Esophagus squamous epithelium (tissue), 5 donors: ENCODE data around the gene CREB5. TPM values are rescaled to one million over a fixed set of nuclear protein-coding genes. Genes with fewer than 3 reads are reported as not detected.

Experiments used
- DNase-seq: peaks from one replicate; lab custom pipeline; 2025; lab: John Stamatoyannopoulos, UW
- H3K27ac ChIP-seq, 4 donors: fragments of 200-600 bp; sonication (generic); one replicate each; pipeline ENCODE4 v1.5.1; 2016 to 2019; ENCODE audit warnings: mild to moderate bottlenecking in 1 of 4
- H3K27me3 ChIP-seq, 4 donors: fragments of 200-600 bp; sonication (generic); 1 replicate in 3 of 4; 2 replicates in 1 of 4; pipeline versions ENCODE4 v1.5.1 to v1.6.0; 2017 to 2021; ENCODE audit warnings: antibody characterized with exemption in 1 of 4
- H3K36me3 ChIP-seq, 3 donors: fragments of 200-600 bp; sonication (generic); one replicate each; pipeline ENCODE4 v1.5.1; 2016 to 2019
- H3K4me1 ChIP-seq, 3 donors: fragments of 200-600 bp; sonication (generic); one replicate each; pipeline ENCODE4 v1.5.1; 2017 to 2019
- H3K4me3 ChIP-seq, 4 donors: fragments of 200-600 bp; sonication (generic); 1 replicate in 3 of 4; 2 replicates in 1 of 4; pipeline ENCODE4 v1.5.1; 2016 to 2019; ENCODE audit warnings: mild to moderate bottlenecking in 2 of 4, moderate library complexity in 1 of 4
- H3K9me3 ChIP-seq, 3 donors: fragments of 200-600 bp; sonication (generic); one replicate each; pipeline ENCODE4 v1.5.1; 2016 to 2019
- CTCF ChIP-seq, 6 experiments: fragments of 450-650 bp in 4 of 6; fragments of 200-600 bp in 2 of 6; sonication (generic) in 2 of 6; IDR thresholded peaks; one replicate each; pipeline ENCODE4 v1.5.1; 2016 to 2019; ENCODE audit warnings: antibody characterized with exemption in 6 of 6, mild to moderate bottlenecking in 4 of 6, moderate library complexity in 4 of 6
- POLR2A ChIP-seq, 4 donors: fragments of 450-650 bp; IDR thresholded peaks; one replicate each; pipeline ENCODE4 v1.6.1; 2017; ENCODE audit warnings: antibody characterized with exemption in 4 of 4, mild to moderate bottlenecking in 4 of 4, moderate library complexity in 3 of 4
- WGBS, 2 donors: methylation state at CpG; one replicate each; pipeline ENCODE4 v1.1.5; 2018; 5-methylcytosine and 5-hydroxymethylcytosine counted together
- intact Hi-C: fragments of 100-400 bp; cut with DNase I; formaldehyde crosslinking; loops from one replicate; pipeline ENCODE4 v1.15.0; 2022
- total RNA-seq, 4 donors: library from RNA; depleted of rRNA; stranded (reverse); fragments of >200 nt; gene quantifications; one replicate each; pipeline ENCODE4 v1.1.0, GENCODE V29; 2016
- donor health status: DM: yes; HTN: yes; CAD: no.

CREB5 gene
- total RNA-seq, 4 donors from 2014 or later, result 0.30 to 5.0 (median 2.2) TPM

GRCh38 chr7:28842769-28843295 lies 430.5 kb downstream of the CREB5 start:
- WGBS, 2 donors, result 96% methylated on average over 1 of the region's 1 CpG
- no peaks in the 10 kb centered on the region for H3K36me3 ChIP-seq
- H3K27me3 ChIP-seq, result no peaks in the 10 kb centered on the region
- intact Hi-C loops, result no loop called here
- no peak overlapping the region for H3K4me3 ChIP-seq
- no peaks in the 10 kb centered on the region for H3K4me1 ChIP-seq
- no peak for DNase-seq
- TF ChIP-seq POLR2A (IDR thresholded peaks at IDR 0.05), result no peak
- no peak for TF ChIP-seq CTCF (IDR thresholded peaks at IDR 0.05)
- no peaks in the 10 kb centered on the region for H3K9me3 ChIP-seq
- no peak overlapping the region for H3K27ac ChIP-seq

- TF ChIP-seq CTCF (IDR thresholded peaks at IDR 0.05), result no peak
- no peak for TF ChIP-seq POLR2A (IDR thresholded peaks at IDR 0.05)
- Histone ChIP-seq H3K4me1 (no peaks in the 10 kb centered on the region), H3K9me3 (no peaks in the 10 kb centered on the region), H3K27me3 (no peaks in the 10 kb centered on the region), H3K27ac (no peak overlapping the region), H3K4me3 (no peak overlapping the region), H3K36me3 (no peaks in the 10 kb centered on the region)
- intact Hi-C loops, result no loop called here
- 75 to 88% methylated on average over 1 of the region's 1 CpG for WGBS, 2 donors
- DNase-seq, result no peak
These were observed 432.8 kb downstream of the CREB5 start for GRCh38 chr7:28845106-28845505.

- no peaks in the 10 kb centered on the region for H3K4me1 ChIP-seq
- intact Hi-C loops, result no loop called here
- TF ChIP-seq POLR2A (IDR thresholded peaks at IDR 0.05) (no peak), CTCF (IDR thresholded peaks at IDR 0.05) (no peak)
- peak overlapping the region in 1 of 4 donors; percentile 3 for H3K27ac ChIP-seq
- peaks cover 0 to 11% (median under 1%) of the 10 kb centered on the region in 4 donors for H3K27me3 ChIP-seq
- no peaks in the 10 kb centered on the region for H3K36me3 ChIP-seq
- WGBS, 2 donors, result 85 to 88% methylated on average over 5 to 6 of the region's 10 CpGs
- no peaks in the 10 kb centered on the region for H3K9me3 ChIP-seq
- no peak overlapping the region for H3K4me3 ChIP-seq
- DNase-seq, result no peak
These were observed 434.9 kb downstream of the CREB5 start for GRCh38 chr7:28847176-28847575.

GRCh38 chr7:28847681-28848080 lies 435.4 kb downstream of the CREB5 start:
- peaks cover 0 to 16% (median 2%) of the 10 kb centered on the region in 4 donors for H3K27me3 ChIP-seq
- DNase-seq, result no peak
- peak overlapping the region in 2 of 4 donors; percentile 3 to 44 for H3K27ac ChIP-seq
- 79 to 94% methylated on average over 6 of the region's 13 CpGs for WGBS, 2 donors
- H3K9me3 ChIP-seq, result no peaks in the 10 kb centered on the region
- no peaks in the 10 kb centered on the region for H3K36me3 ChIP-seq
- TF ChIP-seq CTCF (IDR thresholded peaks at IDR 0.05) (no peak), POLR2A (IDR thresholded peaks at IDR 0.05) (no peak)
- intact Hi-C loops, result no loop called here
- H3K4me3 ChIP-seq, result no peak overlapping the region
- no peaks in the 10 kb centered on the region for H3K4me1 ChIP-seq

- no peak overlapping the region for H3K27ac ChIP-seq
- no peaks in the 10 kb centered on the region for H3K9me3 ChIP-seq
- H3K27me3 ChIP-seq, result peaks cover 0 to 29% (median 6%) of the 10 kb centered on the region in 4 donors
- TF ChIP-seq POLR2A (IDR thresholded peaks at IDR 0.05), result no peak
- no peak for TF ChIP-seq CTCF (IDR thresholded peaks at IDR 0.05)
- no peaks in the 10 kb centered on the region for H3K36me3 ChIP-seq
- 89 to 90% methylated on average over 15 of the region's 15 CpGs for WGBS, 2 donors
- peaks cover 0 to 7% (median 5%) of the 10 kb centered on the region in 3 donors for H3K4me1 ChIP-seq
- no peak overlapping the region for H3K4me3 ChIP-seq
- DNase-seq, result no peak
- intact Hi-C loops, result no loop called here
These were observed 436.6 kb downstream of the CREB5 start for GRCh38 chr7:28848906-28849305.
